ENCODE results near the gene BBIP1. TPM values are rescaled to one million over a fixed set of nuclear protein-coding genes. Genes with fewer than 3 reads are reported as not detected.

BBIP1 gene
- total and polyA plus RNA-seq, 2 experiments from 2014 or later: 14.8 to 56.5 TPM

GRCh38 chr10:110861930-110862649 lies 56.9 kb downstream of the BBIP1 start (continued):
- TF ChIP-seq ZNF462 (CRISPR knock-in tag; IDR thresholded peaks at IDR 0.05) (no peak), POLR2AphosphoS5 (IDR thresholded peaks at IDR 0.05; ENCODE audit: low read depth) (no peak), CTCF (conservative IDR thresholded peaks at IDR 0.05; ENCODE audit: low read depth in 2 of 2) (no peak), ZNF114 (CRISPR knock-in tag; IDR thresholded peaks at IDR 0.05) (no peak), JUNB (IDR thresholded peaks at IDR 0.05; ENCODE audit: unreplicated experiment) (no peak), EZH2 (IDR thresholded peaks at IDR 0.05; ENCODE audit: low read depth, unreplicated experiment) (no peak), CREB1 (CRISPR knock-in tag; IDR thresholded peaks at IDR 0.05; ENCODE audit: low read depth) (no peak)
- TF ChIP-seq, protein P1, sequence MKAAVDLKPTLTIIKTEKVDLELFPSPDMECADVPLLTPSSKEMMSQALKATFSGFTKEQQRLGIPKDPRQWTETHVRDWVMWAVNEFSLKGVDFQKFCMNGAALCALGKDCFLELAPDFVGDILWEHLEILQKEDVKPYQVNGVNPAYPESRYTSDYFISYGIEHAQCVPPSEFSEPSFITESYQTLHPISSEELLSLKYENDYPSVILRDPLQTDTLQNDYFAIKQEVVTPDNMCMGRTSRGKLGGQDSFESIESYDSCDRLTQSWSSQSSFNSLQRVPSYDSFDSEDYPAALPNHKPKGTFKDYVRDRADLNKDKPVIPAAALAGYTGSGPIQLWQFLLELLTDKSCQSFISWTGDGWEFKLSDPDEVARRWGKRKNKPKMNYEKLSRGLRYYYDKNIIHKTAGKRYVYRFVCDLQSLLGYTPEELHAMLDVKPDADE (IDR thresholded peaks at IDR 0.05): no peak

Data from GM23338 (cell line).